Breast epithelium (tissue), 3 donors: ENCODE data around the gene F2RL3.

Source experiments
- CTCF ChIP-seq, 3 donors: fragments of 450-650 bp; IDR thresholded peaks; one replicate each; pipeline ENCODE4 v1.5.1; 2016 to 2017; ENCODE audit warnings: antibody characterized with exemption in 3 of 3, mild to moderate bottlenecking in 3 of 3, moderate library complexity in 3 of 3
- POLR2AphosphoS5 ChIP-seq, 3 donors: sonication (generic); formaldehyde crosslinking; IDR thresholded peaks; one replicate each; pipeline ENCODE4 v1.6.1; 2017; ENCODE audit warnings: antibody characterized with exemption in 3 of 3

- no peak for TF ChIP-seq CTCF (IDR thresholded peaks at IDR 0.05)
- no peak for TF ChIP-seq POLR2AphosphoS5 (IDR thresholded peaks at IDR 0.05)
These were observed 9.7 kb downstream of the F2RL3 start for GRCh38 chr19:16898361-16899015.
